K562 (cell line): ENCODE data around the gene EEFSEC.

Experiments
- AFF4 ChIP-seq: sonication (generic); formaldehyde crosslinking; IDR thresholded peaks from 2 replicates; pipeline ENCODE4 v1.8.0; 2023; ENCODE audit warnings: mild to moderate bottlenecking, missing genetic modification reagents
- DNMT1 ChIP-seq: fragments of 450-650 bp; IDR thresholded peaks from 2 replicates; pipeline ENCODE4 v1.6.1; 2016; ENCODE audit warnings: antibody characterized with exemption, mild to moderate bottlenecking
- FOS ChIP-seq: IDR thresholded peaks from 3 replicates; pipeline ENCODE4 v1.6.1; 2011; ENCODE audit not compliant: insufficient read length; ENCODE audit errors: extremely low read depth
- JUN ChIP-seq, 2 experiments: sonication (generic) in 1 of 2; formaldehyde crosslinking in 1 of 2; IDR thresholded peaks; 2 replicates each; pipeline versions ENCODE4 v1.6.1 to v1.8.0; 2012 to 2022; ENCODE audit warnings: borderline replicate concordance in 2 of 2, mild to moderate bottlenecking in 2 of 2, improper control_type of control experiment in 1 of 2, low read depth in 1 of 2, low read length in 1 of 2, missing genetic modification reagents in 1 of 2
- MEIS2 ChIP-seq: fragments of 450-650 bp; IDR thresholded peaks from 2 replicates; pipeline ENCODE4 v1.6.1; 2014; ENCODE audit warnings: mild to moderate bottlenecking; ENCODE audit not compliant: partially characterized antibody
- NBN ChIP-seq: fragments of 450-650 bp; IDR thresholded peaks from 2 replicates; pipeline ENCODE4 v1.6.1; 2016; ENCODE audit warnings: low read depth, mild to moderate bottlenecking
- NFRKB ChIP-seq: fragments of 450-650 bp; IDR thresholded peaks from 2 replicates; pipeline ENCODE4 v1.6.1; 2016; ENCODE audit warnings: low read depth
- TAF7 ChIP-seq: fragments of 450-650 bp; IDR thresholded peaks from 2 replicates; pipeline ENCODE4 v1.6.1; 2016; ENCODE audit warnings: missing genetic modification characterization, missing compliant biosample characterization
- TEAD4 ChIP-seq, 2 experiments: sonication (generic) in 1 of 2; formaldehyde crosslinking in 1 of 2; IDR thresholded peaks; 2 replicates each; pipeline versions ENCODE4 v1.6.1 to v1.8.0; 2012 to 2022; ENCODE audit warnings: borderline replicate concordance in 1 of 2, inconsistent platforms in 1 of 2, low read length in 1 of 2, mild to moderate bottlenecking in 1 of 2, missing genetic modification reagents in 1 of 2
- ZBTB12 ChIP-seq: fragments of 250-450 bp; sonication (Bioruptor Pico); IDR thresholded peaks from 2 replicates; pipeline ENCODE4 v1.4.0; 2020
- ZBTB7A ChIP-seq: IDR thresholded peaks from 2 replicates; pipeline ENCODE4 v1.6.1; 2011; ENCODE audit warnings: low read depth, mild to moderate bottlenecking, low read length, moderate library complexity, borderline replicate concordance; ENCODE audit not compliant: control insufficient read depth
- TF ChIP-seq, protein P1 (sequence below), 3 experiments: IDR thresholded peaks in 2 of 3; conservative IDR thresholded peaks in 1 of 3; 2 replicates each; pipeline ENCODE4 v1.5.1; 2011 to 2012; ENCODE audit warnings: low read length in 3 of 3, mild to moderate bottlenecking in 3 of 3, control low read depth in 2 of 3, improper control_type of control experiment in 1 of 3, inconsistent platforms in 1 of 3, low read depth in 1 of 3, mixed read lengths in 1 of 3, moderate library complexity in 1 of 3; ENCODE audit not compliant: insufficient read depth in 2 of 3

DNA sequence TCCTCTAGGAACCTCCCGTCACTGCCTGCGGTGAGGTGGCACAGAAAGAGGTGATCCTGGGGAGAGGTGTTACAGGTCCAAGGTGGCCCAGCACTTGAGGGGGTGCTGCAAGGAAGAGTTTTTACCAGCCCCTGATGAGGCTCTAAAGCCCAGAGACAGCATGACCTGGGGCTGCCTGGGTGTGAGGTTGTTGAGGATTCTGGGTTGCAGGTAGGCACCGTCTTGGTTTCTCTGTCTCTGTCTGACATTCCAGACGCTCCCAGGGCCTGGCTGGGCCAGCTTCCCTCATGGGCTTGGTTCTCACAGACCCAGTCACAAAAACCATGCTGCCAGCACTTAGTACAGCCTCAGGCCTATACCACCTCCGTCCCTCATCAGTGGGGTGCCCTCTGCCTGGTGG lies 282.3 kb downstream of the EEFSEC start:
- TF ChIP-seq NFRKB (no peak), TAF7 (no peak), MEIS2 (no peak), ZBTB7A (no peak), AFF4 (CRISPR knock-in tag) (no peak), DNMT1 (no peak), FOS (no peak), NBN (no peak), JUN (IDR thresholded peaks at IDR 0.05; ENCODE audit: borderline replicate concordance, low read depth, low read length) (no peak), JUN (CRISPR knock-in tag; IDR thresholded peaks at IDR 0.05; ENCODE audit: borderline replicate concordance) (no peak), TEAD4 (IDR thresholded peaks at IDR 0.05; ENCODE audit: low read length) (no peak), TEAD4 (CRISPR knock-in tag; IDR thresholded peaks at IDR 0.05; ENCODE audit: borderline replicate concordance) (no peak), ZBTB12 (CRISPR knock-in tag) (no peak)
- TF ChIP-seq, protein P1, sequence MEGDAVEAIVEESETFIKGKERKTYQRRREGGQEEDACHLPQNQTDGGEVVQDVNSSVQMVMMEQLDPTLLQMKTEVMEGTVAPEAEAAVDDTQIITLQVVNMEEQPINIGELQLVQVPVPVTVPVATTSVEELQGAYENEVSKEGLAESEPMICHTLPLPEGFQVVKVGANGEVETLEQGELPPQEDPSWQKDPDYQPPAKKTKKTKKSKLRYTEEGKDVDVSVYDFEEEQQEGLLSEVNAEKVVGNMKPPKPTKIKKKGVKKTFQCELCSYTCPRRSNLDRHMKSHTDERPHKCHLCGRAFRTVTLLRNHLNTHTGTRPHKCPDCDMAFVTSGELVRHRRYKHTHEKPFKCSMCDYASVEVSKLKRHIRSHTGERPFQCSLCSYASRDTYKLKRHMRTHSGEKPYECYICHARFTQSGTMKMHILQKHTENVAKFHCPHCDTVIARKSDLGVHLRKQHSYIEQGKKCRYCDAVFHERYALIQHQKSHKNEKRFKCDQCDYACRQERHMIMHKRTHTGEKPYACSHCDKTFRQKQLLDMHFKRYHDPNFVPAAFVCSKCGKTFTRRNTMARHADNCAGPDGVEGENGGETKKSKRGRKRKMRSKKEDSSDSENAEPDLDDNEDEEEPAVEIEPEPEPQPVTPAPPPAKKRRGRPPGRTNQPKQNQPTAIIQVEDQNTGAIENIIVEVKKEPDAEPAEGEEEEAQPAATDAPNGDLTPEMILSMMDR (IDR thresholded peaks at IDR 0.05 in 2 of 3, conservative IDR thresholded peaks at IDR 0.05 in 1 of 3; ENCODE audit: insufficient read depth in 2 of 3, low read depth in 1 of 3, low read length in 3 of 3): no peak
